Breast epithelium (tissue), 4 donors: Measurements from ENCODE around the gene KATNIP. TPM values are rescaled to one million over a fixed set of nuclear protein-coding genes. Genes with fewer than 3 reads are reported as not detected.

Source experiments
- DNase-seq, 2 donors: peaks; one replicate each; pipeline ENCODE4 v3.0.0-alpha.2; 2019; ENCODE audit warnings: low spot score in 2 of 2
- H3K27ac ChIP-seq, 2 donors: fragments of 200-600 bp; sonication (generic) in 1 of 2; one replicate each; pipeline ENCODE4 v1.5.1; 2016 to 2019; ENCODE audit warnings: mild to moderate bottlenecking in 1 of 2
- H3K27me3 ChIP-seq, 2 donors: fragments of 200-600 bp; sonication (generic) in 1 of 2; one replicate each; pipeline versions ENCODE4 v1.5.1 to v1.6.0; 2017 to 2019; ENCODE audit warnings: control low read depth in 1 of 2, mild to moderate bottlenecking in 1 of 2
- H3K36me3 ChIP-seq: fragments of 200-600 bp; one replicate; pipeline ENCODE4 v1.5.1; 2019
- H3K4me1 ChIP-seq, 2 donors: fragments of 200-600 bp; sonication (generic); one replicate each; pipeline ENCODE4 v1.5.1; 2016 to 2019; ENCODE audit warnings: control low read depth in 1 of 2
- H3K4me3 ChIP-seq, 3 donors: fragments of 200-600 bp; sonication (generic); 1 replicate in 2 of 3; 2 replicates in 1 of 3; pipeline ENCODE4 v1.5.1; 2016 to 2019; ENCODE audit warnings: mild to moderate bottlenecking in 3 of 3, moderate library complexity in 2 of 3
- H3K9me3 ChIP-seq, 2 donors: fragments of 200-600 bp; sonication (generic) in 1 of 2; one replicate each; pipeline ENCODE4 v1.5.1; 2016 to 2019; ENCODE audit warnings: control low read depth in 1 of 2
- POLR2A ChIP-seq: fragments of 450-650 bp; IDR thresholded peaks from one replicate; pipeline ENCODE4 v1.6.1; 2016; ENCODE audit warnings: antibody characterized with exemption, mild to moderate bottlenecking, moderate library complexity
- POLR2AphosphoS5 ChIP-seq, 3 donors: sonication (generic); formaldehyde crosslinking; IDR thresholded peaks; one replicate each; pipeline ENCODE4 v1.6.1; 2017; ENCODE audit warnings: antibody characterized with exemption in 3 of 3
- intact Hi-C: fragments of 100-400 bp; cut with DNase I; formaldehyde crosslinking; loops from one replicate; pipeline ENCODE4 v1.15.1; 2023; ENCODE audit warnings: low total_unique reads
- total RNA-seq, 3 donors: library from RNA; depleted of rRNA; stranded (reverse); fragments of >200 nt; gene quantifications; one replicate each; pipeline ENCODE4 v1.1.0, GENCODE V29; 2016
- TF ChIP-seq, protein P1 (sequence below), 3 donors: fragments of 450-650 bp; IDR thresholded peaks; one replicate each; pipeline ENCODE4 v1.5.1; 2016 to 2017; ENCODE audit warnings: antibody characterized with exemption in 3 of 3, mild to moderate bottlenecking in 3 of 3, moderate library complexity in 3 of 3

The KATNIP gene
- total RNA-seq, 3 donors from 2014 or later: 14.4 to 46.9 (median 31.6) TPM

DNA sequence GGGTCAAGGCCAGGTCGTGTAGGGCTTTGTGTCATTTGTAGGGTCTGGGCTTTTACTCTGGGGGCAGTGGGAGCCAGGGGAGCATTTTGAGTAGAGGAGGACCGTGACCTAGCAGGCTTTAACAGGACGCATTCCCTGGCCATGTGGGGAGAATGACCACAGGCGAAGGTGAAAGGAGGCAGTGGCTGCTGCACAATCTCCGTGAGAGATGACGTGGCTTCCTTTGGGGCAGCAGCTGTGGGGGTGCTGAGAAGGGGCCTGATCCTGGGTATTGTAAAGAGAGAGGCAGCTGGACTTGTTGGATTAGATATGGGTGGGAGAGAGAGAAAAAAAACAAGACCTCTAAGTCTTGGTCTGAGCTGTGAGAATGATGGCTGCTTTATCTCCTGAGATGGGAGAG lies 46.0 kb downstream of the KATNIP start:
- H3K9me3 ChIP-seq: no peaks in the 10 kb centered on the region
- H3K4me1 ChIP-seq: no peaks in the 10 kb centered on the region
- no peaks in the 10 kb centered on the region for H3K36me3 ChIP-seq
- no peak overlapping the region for H3K4me3 ChIP-seq
- no peak for DNase-seq
- H3K27me3 ChIP-seq: no peaks in the 10 kb centered on the region
- intact Hi-C loops: loop anchor here (2.0 kb wide), 1 partner anchor 77 kb away; no protein-coding TSS in a partner anchor
- TF ChIP-seq POLR2AphosphoS5 (IDR thresholded peaks at IDR 0.05) (no peak), POLR2A (no peak)
- TF ChIP-seq, protein P1, sequence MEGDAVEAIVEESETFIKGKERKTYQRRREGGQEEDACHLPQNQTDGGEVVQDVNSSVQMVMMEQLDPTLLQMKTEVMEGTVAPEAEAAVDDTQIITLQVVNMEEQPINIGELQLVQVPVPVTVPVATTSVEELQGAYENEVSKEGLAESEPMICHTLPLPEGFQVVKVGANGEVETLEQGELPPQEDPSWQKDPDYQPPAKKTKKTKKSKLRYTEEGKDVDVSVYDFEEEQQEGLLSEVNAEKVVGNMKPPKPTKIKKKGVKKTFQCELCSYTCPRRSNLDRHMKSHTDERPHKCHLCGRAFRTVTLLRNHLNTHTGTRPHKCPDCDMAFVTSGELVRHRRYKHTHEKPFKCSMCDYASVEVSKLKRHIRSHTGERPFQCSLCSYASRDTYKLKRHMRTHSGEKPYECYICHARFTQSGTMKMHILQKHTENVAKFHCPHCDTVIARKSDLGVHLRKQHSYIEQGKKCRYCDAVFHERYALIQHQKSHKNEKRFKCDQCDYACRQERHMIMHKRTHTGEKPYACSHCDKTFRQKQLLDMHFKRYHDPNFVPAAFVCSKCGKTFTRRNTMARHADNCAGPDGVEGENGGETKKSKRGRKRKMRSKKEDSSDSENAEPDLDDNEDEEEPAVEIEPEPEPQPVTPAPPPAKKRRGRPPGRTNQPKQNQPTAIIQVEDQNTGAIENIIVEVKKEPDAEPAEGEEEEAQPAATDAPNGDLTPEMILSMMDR (IDR thresholded peaks at IDR 0.05): no peak
- no peak overlapping the region for H3K27ac ChIP-seq

DNA sequence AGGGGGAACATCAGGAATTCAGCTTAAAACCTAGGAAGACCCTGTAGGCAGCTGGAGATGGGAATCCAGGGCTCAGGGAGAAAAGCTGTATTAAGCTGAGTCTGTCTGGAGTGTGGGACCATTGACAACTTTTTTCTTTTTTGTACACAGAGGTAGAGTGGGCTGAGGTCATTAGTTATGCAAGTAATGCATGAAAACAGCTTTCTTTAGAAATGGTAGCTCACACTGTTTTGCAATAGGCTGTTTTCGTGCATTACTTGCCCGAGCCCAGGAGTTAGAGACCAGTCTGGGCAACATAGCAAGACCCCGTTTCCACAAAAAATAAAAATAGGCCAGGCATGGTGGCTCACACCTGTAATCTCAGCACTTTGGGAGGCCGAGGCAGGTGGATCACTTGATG lies 46.5 kb downstream of the KATNIP start:
- no peak for DNase-seq
- intact Hi-C loops: loop anchor here (2.0 kb wide), 1 partner anchor 78 kb away; no protein-coding TSS in a partner anchor
- Histone ChIP-seq H3K27ac (no peak overlapping the region), H3K36me3 (no peaks in the 10 kb centered on the region), H3K27me3 (no peaks in the 10 kb centered on the region), H3K4me1 (no peaks in the 10 kb centered on the region), H3K4me3 (no peak overlapping the region), H3K9me3 (no peaks in the 10 kb centered on the region)
- TF ChIP-seq POLR2AphosphoS5 (IDR thresholded peaks at IDR 0.05) (no peak), POLR2A (no peak)
- TF ChIP-seq, protein P1 (IDR thresholded peaks at IDR 0.05): no peak

DNA sequence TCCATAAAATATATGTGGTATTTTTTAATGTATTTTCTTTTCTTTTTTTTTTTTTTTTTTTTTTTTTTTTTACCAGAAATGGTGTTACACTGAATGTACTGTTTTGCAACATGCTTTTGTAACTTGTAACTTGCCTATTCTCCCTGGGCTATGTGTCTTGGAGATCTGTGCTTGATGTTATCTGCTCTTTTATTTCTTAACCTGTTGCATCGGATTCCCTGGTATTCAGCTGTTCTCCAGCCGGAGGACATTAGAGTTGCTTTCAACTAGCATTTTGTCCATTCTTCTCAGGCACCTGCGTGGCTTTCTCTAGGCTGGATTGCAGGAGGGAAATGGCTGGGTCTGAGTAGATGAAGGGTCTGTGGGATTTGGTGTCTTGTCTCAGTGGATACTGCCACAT lies 47.4 kb downstream of the KATNIP start:
- no peak overlapping the region for H3K27ac ChIP-seq
- intact Hi-C loops: loop anchor here (2.0 kb wide), 1 partner anchor 79 kb away; no protein-coding TSS in a partner anchor
- no peaks in the 10 kb centered on the region for H3K4me1 ChIP-seq

DNA sequence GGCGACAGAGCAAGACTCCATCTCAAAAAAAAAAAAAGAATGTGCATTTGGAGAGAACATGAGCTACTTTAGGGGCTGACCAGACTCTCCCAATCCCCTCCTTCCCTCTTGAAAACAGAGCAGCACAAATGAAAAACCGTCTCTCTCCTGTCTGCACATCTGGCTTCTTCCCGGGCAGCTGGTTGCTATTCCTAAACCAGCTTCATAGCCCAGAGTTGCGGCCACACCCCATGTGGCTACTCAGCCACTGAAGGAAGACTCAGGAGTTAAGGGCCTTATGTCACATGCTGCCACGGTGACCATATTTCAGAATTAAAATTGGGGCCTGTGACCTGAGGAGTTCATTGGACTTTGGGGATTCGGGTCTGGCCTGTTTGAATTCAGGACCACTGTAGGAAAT lies 48.3 kb downstream of the KATNIP start:
- Histone ChIP-seq H3K27ac (no peak overlapping the region), H3K9me3 (no peaks in the 10 kb centered on the region), H3K4me1 (no peaks in the 10 kb centered on the region), H3K36me3 (no peaks in the 10 kb centered on the region), H3K27me3 (no peaks in the 10 kb centered on the region), H3K4me3 (no peak overlapping the region)
- intact Hi-C loops: no loop called here
- TF ChIP-seq, protein P1 (IDR thresholded peaks at IDR 0.05): no peak
- TF ChIP-seq POLR2AphosphoS5 (IDR thresholded peaks at IDR 0.05) (no peak), POLR2A (no peak)
- no peak for DNase-seq

More for the DNA sequence above, 47.4 kb downstream of the KATNIP start:
- Histone ChIP-seq H3K9me3 (no peaks in the 10 kb centered on the region), H3K27me3 (no peaks in the 10 kb centered on the region), H3K4me3 (no peak overlapping the region), H3K36me3 (no peaks in the 10 kb centered on the region)
- no peak for DNase-seq
- TF ChIP-seq POLR2A (no peak), POLR2AphosphoS5 (IDR thresholded peaks at IDR 0.05) (no peak)
- TF ChIP-seq, protein P1 (IDR thresholded peaks at IDR 0.05): no peak

DNA sequence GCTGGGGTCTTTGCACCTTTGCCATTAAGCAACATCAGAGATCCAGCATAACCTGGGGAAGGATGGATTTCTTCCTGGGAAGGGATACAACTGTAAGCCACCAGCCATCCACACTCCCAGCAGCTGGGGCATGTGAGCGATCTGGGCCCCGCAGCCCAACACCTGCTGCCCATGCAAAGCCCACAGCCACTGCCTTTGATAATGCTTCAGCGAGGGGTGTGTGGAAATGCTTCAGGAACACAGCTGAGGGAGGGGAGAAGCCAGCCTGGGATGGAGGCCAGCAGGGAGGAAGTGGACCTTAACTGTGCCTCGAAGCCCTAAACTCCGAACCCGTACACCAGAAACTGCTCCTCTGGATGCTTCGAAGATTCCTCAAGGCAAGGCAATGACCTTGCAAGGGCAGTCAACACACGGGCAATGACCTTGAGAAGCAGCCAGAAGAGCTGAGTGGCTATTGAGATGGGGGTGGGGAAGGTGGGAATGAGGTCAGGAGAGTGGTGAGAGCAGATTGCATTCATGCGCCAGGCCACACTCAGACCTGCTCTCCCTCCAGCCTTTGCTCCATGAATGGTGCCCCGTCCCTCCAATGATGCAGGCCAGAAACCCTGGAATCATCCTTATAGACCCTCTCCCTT lies 49.1 kb downstream of the KATNIP start:
- no peaks in the 10 kb centered on the region for H3K9me3 ChIP-seq
- intact Hi-C loops: no loop called here
- DNase-seq: no peak
- no peak overlapping the region for H3K4me3 ChIP-seq
- TF ChIP-seq POLR2AphosphoS5 (IDR thresholded peaks at IDR 0.05) (no peak), POLR2A (no peak)
- TF ChIP-seq, protein P1 (IDR thresholded peaks at IDR 0.05): no peak
- H3K36me3 ChIP-seq: no peaks in the 10 kb centered on the region
- no peaks in the 10 kb centered on the region for H3K27me3 ChIP-seq
- H3K27ac ChIP-seq: no peak overlapping the region
- no peaks in the 10 kb centered on the region for H3K4me1 ChIP-seq
